Activated naive CD4-positive, alpha-beta T cell treated with anti-CD3 and anti-CD28 coated beads, Interleukin-2, amount 50 U/mL, for 16 hours (primary cell): Measurements from ENCODE around the gene UFSP1.
A peak's percentile ranks its signal among the peaks of the same experiment; 100 is the strongest.
"Not testable (repeated sequence)": the region's sequence is repeated elsewhere in the genome, so short reads cannot be mapped to it uniquely, and the experiment has no call there.

ENCODE experiments used
- DNase-seq: peaks from one replicate; pipeline ENCODE4 v3.0.0-alpha.2; 2020

The UFSP1 gene

DNA sequence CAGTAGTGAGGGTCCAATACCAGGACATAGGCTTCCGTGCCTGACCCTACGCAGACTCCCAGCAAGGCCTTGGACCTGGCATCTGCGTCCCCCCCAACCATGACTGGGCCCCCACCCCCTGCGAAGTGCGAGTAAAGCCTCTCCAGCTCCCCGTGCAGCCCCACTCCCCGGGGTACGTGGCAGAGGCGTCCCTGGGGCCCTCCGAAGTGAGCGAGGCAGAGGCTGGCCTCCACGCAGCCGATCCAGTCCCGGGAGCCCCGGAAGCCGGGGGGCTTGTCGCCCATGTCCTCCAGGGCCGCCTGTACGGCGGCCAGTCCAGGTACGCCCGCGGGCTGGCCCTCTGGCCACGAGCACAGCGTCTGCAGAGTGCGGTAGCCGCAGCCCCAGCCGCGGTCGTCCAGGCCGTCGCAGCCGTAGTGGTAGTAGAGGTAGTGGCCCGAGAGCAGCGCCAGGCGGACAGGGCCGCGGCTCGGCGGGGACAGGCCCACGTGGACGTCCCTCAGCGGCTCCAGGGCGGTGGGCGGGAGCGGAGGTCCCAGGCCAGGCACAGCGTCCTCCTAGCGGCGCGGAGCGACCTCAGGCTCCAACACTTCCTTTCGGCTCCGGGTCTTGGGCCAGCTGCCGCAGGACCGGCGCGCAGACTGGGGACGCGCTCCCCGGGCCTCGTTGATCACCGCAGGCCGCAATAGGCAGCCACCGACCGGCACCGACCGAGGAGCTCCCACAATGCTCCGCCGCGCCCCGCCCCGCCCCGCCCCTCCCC lies at the start of gene UFSP1:
TSS of gene UFSP1 (minus strand) at position 728 of the 763 bp plus-strand sequence. CDS start at position 284, 444 bp downstream.
- DNase-seq, result no peak

DNA sequence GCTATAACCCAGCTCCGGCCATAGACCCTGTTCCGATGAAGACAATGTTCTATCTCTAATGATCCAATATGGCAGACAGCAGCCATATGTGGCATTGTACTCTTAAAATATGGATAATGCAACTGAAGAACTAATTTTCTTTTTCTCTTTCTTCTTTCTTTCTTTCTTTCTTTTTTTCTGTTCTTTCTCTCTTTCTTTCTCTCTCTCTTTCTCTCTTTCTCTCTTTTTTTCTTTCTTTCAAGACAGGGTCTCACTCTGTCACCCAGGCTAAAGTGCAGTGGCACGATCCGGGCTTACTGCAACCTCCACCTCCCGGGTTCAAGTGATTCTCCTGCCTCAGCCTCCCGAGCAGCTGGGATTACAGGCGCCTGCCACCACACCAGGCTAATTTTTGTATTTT lies 46.7 kb upstream of the UFSP1 start:
- not testable (repeated sequence) for DNase-seq

DNA sequence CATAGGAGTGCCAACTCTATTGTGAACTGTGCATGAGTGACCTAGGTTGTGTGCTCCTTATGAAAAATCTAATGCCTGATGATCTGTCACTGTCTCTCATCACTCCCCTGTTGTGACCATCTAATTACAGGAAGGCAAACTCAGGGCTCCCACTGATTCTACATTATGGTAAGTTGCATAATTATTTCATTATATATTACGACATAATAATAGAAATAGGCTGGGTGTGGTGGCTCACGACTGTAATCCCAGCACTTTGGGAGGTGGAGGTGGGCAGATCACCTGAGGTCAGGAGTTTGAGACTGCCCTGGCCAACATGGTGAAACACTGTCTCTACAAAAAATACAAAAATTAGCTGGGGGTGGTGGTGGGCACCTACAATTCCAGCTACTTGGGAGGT lies 45.9 kb upstream of the UFSP1 start:
- DNase-seq, result not testable (repeated sequence)

DNA sequence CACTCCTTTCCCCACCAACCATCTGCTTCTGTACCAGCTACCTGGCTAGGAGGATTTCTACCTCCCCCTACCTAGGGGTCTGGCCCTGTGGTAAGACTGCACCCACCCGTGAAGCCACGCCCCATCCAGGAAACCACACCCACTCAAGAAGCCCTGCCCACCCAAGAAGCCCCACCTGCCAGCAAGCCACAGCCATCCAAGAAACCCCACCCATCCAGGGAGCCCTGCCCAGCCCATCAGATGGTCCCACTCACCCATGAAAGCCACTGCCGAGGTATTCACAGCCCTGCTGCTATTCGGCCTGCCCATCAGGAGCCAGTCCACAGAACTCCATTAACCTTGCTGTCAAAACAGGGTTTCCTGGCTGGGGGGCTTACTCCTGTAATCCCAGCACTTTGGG lies 44.2 kb upstream of the UFSP1 start:
- no peak for DNase-seq

DNA sequence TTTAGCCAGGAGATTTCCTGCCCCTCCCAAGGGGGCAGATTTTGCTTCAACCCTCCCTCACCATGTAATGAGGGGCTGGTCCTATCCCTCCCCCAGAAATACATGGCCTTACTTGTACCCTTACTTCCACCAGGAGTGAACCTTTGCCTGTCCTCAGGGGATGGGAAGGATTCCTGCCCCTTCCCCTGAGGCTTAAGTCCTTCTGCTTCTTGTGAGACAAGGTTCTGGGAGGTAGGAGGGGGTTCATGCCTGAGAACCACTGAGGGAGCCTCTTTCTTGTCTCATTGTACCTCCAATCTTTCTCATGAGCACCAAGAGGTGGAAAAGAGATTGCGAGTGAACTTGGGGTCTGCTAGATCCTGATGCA lies 40.3 kb upstream of the UFSP1 start:
- no peak for DNase-seq

DNA sequence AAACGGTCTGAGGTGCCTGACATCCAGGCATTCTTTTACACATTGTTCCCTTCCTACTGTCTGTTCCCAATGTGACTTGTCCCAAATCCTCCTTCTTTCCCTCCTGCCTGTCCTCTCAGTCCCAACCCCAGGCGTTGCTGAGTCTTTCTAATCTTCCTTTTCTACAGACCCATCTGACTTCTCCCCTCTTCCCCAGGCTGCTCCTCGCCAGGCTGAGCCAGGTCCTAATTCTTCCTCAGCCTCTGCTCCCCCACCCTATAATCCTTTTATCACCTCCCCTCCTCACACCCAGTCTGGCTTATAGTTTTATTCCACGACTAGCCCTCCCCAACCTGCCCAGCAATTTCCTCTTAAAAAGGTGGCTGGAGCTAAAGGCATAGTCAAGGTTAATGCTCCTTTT lies 34.1 kb upstream of the UFSP1 start:
- not testable (repeated sequence) for DNase-seq

DNA sequence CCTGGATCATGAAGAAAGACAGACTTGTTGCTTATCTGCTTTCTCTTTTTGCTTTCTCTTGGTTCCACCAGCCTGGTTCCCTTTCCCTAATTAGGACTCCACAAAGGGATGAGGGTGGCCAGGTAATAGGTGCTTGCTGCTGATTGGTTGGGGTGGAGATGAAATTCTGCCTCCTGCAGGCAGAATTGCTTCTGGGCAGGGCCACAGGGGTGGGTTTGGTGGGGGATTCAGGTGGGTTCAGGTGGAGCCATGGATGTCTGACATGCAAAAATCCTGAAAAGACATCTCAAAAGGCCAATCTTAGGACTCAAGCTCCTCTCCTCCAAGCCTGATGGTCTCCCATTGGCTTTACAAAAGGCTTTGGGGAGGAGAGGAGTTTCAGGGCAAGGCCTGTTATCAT lies 31.5 kb upstream of the UFSP1 start:
- no peak for DNase-seq

DNA sequence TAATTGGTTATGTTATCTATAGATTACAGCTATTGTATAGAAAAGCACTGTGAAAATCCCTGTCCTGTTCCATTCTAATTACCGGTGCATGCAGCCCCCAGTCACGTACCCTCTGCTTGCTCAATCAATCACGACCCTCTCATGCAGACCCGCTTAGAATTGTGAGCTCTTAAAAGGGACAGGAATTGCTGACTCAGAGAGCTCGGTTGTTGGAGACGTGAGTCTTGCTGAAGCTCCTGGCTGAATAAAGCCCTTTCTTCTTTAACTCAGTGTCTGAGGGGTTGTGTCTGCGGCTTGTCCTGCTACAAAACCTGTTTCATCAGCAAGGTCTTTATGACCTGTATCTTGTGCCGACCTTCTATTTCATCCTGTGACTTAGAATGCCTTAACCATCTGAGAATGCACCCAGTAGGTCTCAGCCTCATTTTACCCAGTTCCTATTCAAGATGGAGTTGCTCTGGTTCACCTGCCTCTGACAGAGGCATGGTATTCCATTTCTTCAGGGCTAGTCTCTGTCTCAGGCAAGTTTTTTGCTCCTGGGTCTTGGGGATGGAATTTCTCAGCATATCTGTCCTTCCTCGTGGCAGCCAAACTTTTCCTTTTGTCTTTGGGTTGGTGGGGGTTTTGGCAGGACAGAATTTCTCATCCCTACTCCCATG lies 30.4 kb upstream of the UFSP1 start:
- not testable (repeated sequence) for DNase-seq

DNA sequence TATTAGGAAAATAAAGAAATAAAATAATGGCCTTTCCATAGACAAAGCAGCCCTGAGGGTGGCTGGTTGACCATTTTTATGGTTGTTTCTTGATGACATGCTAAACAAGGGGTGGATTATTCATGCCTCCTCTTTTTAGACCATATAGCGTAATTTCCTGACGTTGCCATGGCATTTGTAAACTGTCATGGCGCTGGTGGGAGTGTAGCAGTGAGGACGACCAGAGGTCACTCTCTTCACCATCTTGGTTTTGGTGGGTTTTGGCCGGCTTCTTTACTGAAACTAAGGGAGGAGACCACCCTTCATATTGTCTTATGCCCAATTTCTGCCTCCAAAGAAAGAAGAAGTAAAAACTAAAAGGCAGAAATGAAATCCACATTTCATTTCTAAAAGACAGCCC lies 29.8 kb upstream of the UFSP1 start:
- not testable (repeated sequence) for DNase-seq

DNA sequence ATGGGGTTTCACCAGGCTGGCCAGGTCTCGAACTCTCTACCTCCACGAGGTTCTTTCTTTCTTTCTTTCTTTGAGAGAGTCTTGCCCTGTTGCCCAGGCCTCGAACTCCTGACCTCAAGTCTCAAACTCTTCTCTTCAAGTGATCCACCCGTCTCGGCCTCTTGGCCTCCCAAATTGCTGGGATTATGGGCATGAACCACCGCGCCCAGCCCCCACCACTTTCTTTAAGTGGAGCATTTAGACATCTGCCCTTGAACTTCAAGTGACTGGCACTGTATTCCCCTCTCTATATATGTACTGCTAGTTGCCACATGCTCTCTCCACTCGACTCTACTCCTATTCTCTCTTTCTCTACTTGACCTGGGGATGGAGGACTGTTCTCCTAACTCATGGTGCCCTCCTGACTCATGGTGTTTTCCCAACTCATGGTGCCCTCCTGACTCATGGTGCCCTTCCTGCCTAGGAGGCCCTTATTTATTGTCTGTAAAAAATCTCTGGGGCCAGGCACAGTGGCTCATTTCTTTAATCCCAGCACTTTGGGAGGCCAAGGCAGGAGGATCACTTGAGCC lies 25.4 kb upstream of the UFSP1 start:
- no peak for DNase-seq

DNA sequence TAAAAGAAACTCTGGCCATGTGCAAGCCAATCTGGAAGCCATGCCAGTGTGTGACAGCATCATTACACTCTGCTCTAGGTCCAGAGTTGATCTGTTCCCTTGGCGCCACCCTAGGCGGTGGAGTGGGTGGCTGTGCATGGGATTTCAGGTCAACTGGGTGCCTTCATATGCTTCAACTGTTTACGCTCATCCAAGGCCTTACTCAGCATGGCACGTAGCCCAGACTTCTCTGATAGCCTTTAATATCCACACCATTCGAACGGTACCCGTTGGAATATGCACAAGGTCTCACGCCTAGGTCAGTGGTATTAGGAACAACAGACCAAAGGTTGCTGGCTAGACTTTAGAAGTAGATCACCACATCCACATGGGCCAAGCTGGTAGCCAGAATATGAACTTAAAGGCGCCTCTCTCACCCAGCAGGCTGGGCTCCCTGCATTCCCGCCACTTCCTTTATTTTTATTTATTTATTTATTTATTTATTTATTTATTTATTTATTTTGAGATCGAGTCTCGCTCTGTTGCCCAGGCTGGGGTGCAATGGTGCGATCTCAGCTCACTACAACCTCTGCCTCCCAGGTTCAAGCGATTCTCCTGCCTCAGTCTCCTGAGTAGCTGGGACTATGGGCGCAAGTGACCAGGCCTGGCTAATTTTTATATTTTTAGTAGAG lies 24.8 kb upstream of the UFSP1 start:
- no peak for DNase-seq

DNA sequence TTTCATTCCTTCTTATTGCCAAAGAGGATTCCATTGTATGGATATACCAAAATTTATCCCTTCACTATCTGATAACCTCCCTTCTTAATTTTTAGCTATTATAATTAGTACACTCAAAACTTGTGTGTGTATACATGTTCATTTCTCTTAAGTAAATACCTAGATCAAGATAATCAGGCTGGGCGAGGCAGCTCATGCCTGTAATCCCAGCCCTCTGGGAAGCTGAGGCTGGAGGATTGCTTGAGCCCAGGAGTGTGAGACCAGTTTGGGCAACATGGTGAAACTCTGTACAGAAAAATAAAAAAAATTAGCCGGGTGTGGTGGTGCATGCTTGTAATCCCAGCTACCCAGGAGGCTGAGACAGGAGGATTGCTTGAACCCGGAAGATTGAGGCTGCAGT lies 22.0 kb upstream of the UFSP1 start:
- no peak for DNase-seq

DNA sequence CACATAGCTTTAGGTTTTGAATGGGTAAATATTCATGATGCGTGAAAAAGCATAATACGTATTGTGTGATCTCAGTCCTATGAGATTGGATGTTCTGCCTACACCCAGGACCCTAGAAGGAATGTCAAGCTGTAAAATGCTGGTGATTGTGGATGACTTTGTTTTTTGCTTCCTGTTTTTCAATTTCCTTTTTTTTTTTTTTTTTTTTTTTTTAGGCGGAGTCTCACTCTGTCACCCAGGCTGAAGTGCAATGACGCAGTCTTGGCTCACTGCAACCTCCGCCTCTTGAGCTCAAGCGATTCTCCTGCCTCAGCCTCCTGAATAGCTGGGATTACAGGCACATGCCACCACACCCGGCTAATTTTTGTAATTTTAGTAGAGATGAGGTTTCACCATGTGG lies 20.9 kb upstream of the UFSP1 start:
- DNase-seq, result not testable (repeated sequence)

DNA sequence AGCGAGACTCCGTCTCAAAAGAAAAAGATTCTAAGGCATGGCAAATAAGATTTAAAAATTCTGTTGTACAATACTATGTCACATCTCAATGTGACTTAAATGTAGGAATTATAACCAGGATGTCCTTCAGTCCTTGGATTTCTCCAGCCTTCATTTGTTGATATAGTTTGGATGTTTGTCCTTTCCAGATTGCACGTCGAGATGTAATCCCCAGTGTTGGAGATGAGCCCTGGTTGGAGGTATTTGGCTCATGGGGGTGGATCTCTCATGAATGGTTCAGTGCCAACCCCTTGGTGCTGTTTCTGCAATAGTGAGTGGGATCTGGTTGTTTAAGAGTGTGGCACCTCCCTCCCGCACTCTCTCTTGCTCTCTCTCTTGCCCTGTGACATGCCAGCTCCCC lies 19.0 kb upstream of the UFSP1 start:
- DNase-seq, result no peak

DNA sequence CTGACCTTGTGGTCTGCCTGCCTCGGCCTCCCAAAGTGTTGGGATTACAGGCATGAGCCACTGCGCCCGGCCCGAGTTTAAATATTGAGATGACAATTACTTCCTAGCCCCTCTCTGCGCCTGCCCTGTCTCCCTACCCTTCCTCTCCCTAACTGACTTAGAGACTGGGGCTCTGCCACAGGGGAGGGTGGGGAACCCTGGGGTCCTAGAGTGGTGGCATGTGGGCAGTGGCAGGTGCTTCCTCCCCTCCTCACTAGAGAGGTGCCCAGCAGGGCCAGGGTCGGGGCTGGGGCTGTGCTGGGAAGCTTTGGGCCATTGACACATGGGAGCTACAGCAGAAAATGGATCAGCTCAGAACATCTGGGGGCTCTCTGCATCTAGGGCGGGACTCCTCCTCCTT lies 13.1 kb upstream of the UFSP1 start:
- DNase-seq, result no peak

DNA sequence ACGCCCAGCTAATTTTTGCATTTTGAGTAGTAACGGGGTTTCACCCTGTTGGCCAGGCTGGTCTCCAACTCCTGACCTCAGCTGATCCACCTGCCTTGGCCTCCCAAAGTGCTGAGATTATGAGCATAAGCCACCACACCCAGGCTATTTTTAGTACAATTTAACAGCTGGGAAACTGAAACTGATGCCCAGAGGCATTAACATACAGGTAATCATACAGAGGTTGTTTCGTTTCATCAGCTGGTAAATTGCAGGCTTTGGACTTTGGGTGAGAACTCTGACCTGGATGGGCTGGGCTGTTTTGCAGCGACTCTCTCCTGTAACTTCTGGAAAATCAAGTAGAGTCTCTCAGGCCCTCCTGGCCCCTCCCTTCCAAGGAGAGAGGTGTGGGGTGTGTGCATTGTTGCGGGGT lies 12.4 kb upstream of the UFSP1 start:
- no peak for DNase-seq

DNA sequence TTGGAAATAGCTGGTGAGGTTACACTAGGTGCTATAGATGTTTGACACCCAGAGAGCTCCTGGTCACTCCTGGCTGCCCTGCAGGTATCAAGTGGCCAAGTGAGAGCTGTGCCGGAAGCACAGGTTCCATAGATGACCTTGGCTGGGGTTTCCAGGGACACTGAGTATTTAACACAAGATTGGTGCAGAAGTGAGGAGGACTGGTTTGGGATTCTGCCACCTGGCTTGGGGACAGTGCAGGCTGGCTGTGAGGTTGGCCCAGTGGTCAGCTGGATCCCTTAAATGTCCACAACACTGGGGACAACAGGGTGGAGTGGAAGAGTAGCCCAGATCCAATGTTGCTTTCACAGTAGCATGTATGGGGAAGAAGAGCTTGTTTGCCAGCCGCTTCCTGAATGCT lies 11.5 kb upstream of the UFSP1 start:
- no peak for DNase-seq

DNA sequence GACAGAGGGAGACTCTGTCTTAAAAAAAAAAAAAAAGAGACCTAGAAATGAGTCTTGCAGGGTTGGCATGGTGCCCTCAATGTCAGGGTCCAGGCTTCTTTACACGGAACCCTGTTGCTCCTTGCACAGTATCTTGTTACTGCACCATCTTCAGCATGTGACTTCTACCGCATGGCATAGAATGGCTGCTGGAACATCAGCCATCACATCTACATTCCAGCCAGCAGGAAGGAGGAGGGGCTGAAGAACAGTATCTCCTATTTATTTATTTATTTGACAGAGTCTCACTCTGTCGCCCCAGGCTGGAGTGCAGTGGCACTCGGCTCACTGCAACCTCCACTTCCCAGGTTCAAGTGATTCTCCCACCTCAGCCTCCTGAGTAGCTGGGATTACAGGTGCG lies 9.9 kb upstream of the UFSP1 start:
- no peak for DNase-seq

DNA sequence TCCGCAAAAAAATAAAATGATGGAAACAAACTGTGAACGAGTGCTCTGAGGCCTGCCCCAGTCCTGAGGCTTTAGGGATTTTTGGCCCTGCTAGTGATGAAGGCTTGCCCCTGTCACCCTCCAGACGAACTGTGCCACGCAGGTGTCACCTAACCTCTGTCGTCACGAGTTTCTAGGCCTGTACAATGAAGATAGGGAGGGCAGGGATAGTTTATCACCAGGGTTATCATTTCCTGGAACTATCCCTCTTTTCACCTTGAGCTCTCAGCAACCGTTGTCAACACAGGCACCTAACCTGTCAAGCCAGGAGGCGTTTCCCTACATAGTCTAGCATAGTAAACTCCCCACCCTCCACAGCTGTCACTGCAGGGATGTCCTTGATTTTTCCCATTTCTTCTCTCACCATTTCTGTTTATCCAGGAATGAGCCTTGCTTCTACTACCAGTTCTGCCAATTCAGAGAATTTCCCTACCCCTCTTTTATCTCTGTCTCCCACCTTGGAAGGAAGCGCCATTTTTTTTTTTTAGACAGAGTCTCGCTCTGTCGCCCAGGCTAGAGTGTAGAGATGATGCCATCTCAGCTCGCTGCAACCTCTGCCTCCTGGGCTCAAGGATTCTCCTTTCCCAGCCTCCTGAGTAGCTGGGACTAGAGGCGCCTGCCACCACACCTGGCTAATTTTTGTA lies 8.4 kb upstream of the UFSP1 start:
- DNase-seq, result no peak

DNA sequence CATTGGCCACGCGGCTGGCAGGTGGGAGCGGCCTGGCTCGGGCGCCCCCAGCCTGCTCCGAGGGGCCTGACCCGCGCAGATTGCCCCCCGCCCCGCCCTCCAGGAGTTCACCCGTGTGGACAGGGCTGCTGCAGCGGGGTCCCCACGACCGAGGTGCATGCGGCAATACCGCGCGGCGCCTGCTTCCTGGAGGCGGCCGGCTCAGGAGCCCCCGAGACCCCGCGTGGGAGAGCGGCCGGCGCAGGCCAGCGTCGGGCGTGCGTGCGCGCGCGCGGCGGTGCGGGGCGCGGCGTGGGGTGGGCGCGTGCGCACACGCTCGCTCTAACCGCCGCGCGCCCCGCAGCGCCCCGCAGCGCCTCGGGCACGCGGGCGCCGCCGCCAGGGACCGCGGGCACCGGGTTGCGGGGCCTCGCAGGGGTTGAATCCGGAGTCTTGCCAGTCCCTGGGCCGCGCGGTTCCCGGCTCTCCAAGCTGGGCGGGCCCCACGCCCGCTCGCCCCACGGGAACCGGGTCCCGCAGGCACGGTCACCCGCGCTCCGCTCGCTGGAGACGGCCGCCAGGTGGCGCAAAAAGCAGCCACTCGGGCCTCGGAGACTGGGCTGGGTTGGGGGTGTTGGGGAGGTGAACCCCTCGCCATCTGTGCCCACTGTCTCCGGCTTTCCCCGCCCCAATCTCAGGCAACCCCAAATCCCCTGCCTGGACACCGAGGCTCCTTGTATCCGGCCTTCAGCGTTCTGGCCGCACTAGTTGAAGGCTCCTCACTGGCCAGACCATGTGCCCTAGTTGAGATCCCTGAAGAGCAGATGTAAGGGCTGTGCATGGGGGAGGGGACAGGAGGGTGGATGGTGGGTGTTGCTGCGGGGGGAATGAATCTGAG lies 7.5 kb upstream of the UFSP1 start:
- peak; percentile 61 for DNase-seq

DNA sequence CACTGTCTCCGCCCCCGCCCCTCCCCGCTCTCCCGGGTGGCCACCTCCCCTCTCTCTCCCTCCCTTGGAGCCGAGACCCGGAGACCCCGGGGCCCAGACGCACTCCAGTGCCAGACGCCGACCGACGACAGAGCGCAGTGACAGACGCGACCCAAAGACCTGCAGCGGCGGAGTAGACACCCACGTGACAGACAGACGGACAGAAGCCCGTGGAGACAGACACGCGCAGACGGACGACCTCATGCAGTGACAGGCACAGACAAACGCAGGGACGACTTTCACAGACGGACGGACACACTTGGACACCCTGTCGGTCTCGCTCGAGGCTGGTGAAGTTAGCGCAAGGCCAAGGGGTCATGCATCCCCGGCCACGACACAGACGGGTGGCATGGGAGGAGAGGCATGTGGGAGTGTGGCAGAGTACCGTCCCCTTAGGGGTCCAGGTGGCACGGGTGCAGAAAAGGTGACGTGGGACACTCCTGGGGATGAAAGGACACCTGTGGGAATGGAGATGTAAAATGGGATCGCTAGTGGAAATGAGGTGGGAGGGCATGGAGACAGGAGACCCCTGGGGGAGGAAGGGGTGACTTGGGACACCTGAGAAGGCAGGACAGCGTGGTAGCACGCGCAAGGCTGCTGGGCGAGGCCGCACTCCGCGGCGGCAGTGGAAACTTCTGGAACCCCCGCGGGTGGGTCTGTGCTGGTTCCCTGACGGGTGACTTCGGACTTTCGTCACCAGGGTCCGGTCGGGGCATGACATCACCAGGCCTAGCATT lies 6.6 kb upstream of the UFSP1 start:
- DNase-seq, result peak; percentile 41

DNA sequence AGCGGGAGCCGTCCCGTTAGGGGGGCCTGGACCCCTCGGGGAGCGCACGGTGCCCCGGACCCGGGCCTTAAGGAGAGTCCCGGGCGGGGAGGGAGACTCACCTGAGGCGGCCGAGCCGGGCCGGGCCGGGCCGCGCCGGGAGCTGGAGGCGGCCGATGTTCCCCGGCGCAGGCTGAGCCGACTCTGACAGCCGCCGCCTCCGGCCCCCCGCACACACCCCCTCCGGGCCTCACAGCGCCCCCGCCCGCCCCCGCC lies 6.1 kb upstream of the UFSP1 start, which contains the start of gene ACHE:
TSS of gene ACHE (minus strand) at position 188 of the 255 bp plus-strand sequence. CDS start 1,656 bp downstream, outside the sequence.
- DNase-seq, result no peak
